Esophagus muscularis mucosa (tissue), 4 donors: ENCODE data around the gene AKNAD1.

ENCODE experiments used
- EP300 ChIP-seq: sonication (generic); formaldehyde crosslinking; IDR thresholded peaks from one replicate; pipeline ENCODE4 v1.6.1; 2017; ENCODE audit warnings: antibody characterized with exemption
- POLR2A ChIP-seq: fragments of 450-650 bp; IDR thresholded peaks from one replicate; pipeline ENCODE4 v1.6.1; 2017; ENCODE audit warnings: antibody characterized with exemption, moderate library complexity, mild to moderate bottlenecking, low read depth
- POLR2AphosphoS5 ChIP-seq, 2 donors: sonication (generic); formaldehyde crosslinking; IDR thresholded peaks; one replicate each; pipeline ENCODE4 v1.6.1; 2017; ENCODE audit warnings: antibody characterized with exemption in 2 of 2
- TF ChIP-seq, protein P1 (sequence below), 3 experiments: fragments of 200-600 bp in 2 of 3; fragments of 450-650 bp in 1 of 3; sonication (generic) in 2 of 3; IDR thresholded peaks; one replicate each; pipeline ENCODE4 v1.5.1; 2017 to 2019; ENCODE audit warnings: antibody characterized with exemption in 3 of 3, mild to moderate bottlenecking in 2 of 3, moderate library complexity in 1 of 3

DNA sequence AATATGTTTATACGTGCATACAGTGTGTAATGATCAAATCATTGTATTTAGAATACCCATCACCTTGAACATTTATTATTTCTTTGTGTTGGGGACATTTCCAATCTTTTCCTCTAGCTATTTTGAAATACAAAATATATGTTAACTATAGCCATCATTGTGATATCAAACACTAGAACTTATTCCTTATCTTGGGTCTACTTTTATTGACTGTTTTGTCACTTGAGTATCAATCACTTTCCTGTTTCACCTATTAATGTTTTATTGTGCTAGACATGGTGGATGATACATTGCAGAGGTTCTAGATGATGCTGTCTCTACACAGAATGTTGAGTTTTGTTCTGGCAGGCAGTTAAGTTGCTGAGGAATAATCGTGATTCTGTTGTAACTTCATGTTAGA is 64.5 kb downstream of the AKNAD1 start:
- TF ChIP-seq POLR2A (no peak), POLR2AphosphoS5 (IDR thresholded peaks at IDR 0.05) (no peak), EP300 (no peak)
- TF ChIP-seq, protein P1, sequence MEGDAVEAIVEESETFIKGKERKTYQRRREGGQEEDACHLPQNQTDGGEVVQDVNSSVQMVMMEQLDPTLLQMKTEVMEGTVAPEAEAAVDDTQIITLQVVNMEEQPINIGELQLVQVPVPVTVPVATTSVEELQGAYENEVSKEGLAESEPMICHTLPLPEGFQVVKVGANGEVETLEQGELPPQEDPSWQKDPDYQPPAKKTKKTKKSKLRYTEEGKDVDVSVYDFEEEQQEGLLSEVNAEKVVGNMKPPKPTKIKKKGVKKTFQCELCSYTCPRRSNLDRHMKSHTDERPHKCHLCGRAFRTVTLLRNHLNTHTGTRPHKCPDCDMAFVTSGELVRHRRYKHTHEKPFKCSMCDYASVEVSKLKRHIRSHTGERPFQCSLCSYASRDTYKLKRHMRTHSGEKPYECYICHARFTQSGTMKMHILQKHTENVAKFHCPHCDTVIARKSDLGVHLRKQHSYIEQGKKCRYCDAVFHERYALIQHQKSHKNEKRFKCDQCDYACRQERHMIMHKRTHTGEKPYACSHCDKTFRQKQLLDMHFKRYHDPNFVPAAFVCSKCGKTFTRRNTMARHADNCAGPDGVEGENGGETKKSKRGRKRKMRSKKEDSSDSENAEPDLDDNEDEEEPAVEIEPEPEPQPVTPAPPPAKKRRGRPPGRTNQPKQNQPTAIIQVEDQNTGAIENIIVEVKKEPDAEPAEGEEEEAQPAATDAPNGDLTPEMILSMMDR (IDR thresholded peaks at IDR 0.05), result no peak
